PC-9 (cell line): ENCODE results near the gene TAS1R1. TPM values are rescaled to one million over a fixed set of nuclear protein-coding genes. Genes with fewer than 3 reads are reported as not detected.

Experiments
- BruUV-seq: library from RNA; stranded (reverse); fragments of 400-500 nt; replicated peaks from 2 replicates; lab custom pipeline; 2021; lab: Mats Ljungman, UMichigan
- CTCF ChIA-PET: fragments of 300-600 bp; sonication (Branson Sonifier 250); formaldehyde crosslinking; loops from one replicate; lab custom pipeline; 2022; ENCODE audit warnings: antibody characterized with exemption; lab: Charles Lee
- POLR2A ChIA-PET: fragments of 300-600 bp; sonication (Branson Sonifier 250); formaldehyde crosslinking; loops from one replicate; lab custom pipeline; 2022; ENCODE audit warnings: antibody characterized with exemption; ENCODE audit not compliant: unreplicated experiment; lab: Charles Lee
- DNase-seq, 2 experiments: peaks; one replicate each; pipeline versions ENCODE4 v3.0.0 to v3.0.0-alpha.2; 2015 to 2022; ENCODE audit warnings: mixed read lengths in 1 of 2
- H2AFZ ChIP-seq: fragments of 200-600 bp; sonication (generic); 2 replicates; pipeline ENCODE4 v1.8.1; 2017; ENCODE audit warnings: antibody characterized with exemption
- H3F3A ChIP-seq: fragments of 200-600 bp; sonication (generic); 2 replicates; pipeline ENCODE4 v1.8.1; 2017; ENCODE audit warnings: antibody characterized with exemption, mild to moderate bottlenecking, low read depth; ENCODE audit not compliant: insufficient read depth
- H3K27ac ChIP-seq: fragments of 200-600 bp; sonication (generic); 2 replicates; pipeline ENCODE4 v1.6.1; 2016; ENCODE audit warnings: mixed run types
- H3K27me3 ChIP-seq: fragments of 200-600 bp; sonication (generic); 2 replicates; pipeline ENCODE4 v1.6.1; 2016; ENCODE audit warnings: low read depth, mixed run types; ENCODE audit not compliant: insufficient read depth
- H3K36me3 ChIP-seq: fragments of 200-600 bp; sonication (generic); 2 replicates; pipeline ENCODE4 v1.6.1; 2016; ENCODE audit warnings: low read depth, mixed run types
- H3K4me1 ChIP-seq: fragments of 200-600 bp; sonication (generic); replicated peaks from 2 replicates; pipeline ENCODE4 v1.6.1; 2016; ENCODE audit warnings: mixed run types; ENCODE audit not compliant: insufficient read depth
- H3K4me2 ChIP-seq: fragments of 200-600 bp; sonication (generic); 2 replicates; pipeline ENCODE4 v1.6.1; 2017; ENCODE audit warnings: mixed run types
- H3K4me3 ChIP-seq: fragments of 200-600 bp; sonication (generic); 2 replicates; pipeline ENCODE4 v1.6.1; 2016; ENCODE audit warnings: mixed run types
- H3K79me2 ChIP-seq: fragments of 200-600 bp; sonication (generic); 2 replicates; pipeline ENCODE4 v1.6.1; 2017; ENCODE audit warnings: low read depth, mixed run types
- H3K9me2 ChIP-seq: fragments of 200-600 bp; sonication (generic); 2 replicates; pipeline ENCODE4 v1.8.1; 2017; ENCODE audit warnings: mild to moderate bottlenecking; ENCODE audit not compliant: insufficient read depth
- H3K9me3 ChIP-seq: fragments of 200-600 bp; sonication (generic); 2 replicates; pipeline ENCODE4 v1.8.1; 2016; ENCODE audit warnings: low read depth; ENCODE audit not compliant: insufficient read depth
- H4K20me1 ChIP-seq: fragments of 200-600 bp; sonication (generic); 2 replicates; pipeline ENCODE4 v1.8.1; 2017; ENCODE audit not compliant: insufficient read depth
- CTCF ChIP-seq: fragments of 200-600 bp; sonication (generic); conservative IDR thresholded peaks from 2 replicates; pipeline ENCODE4 v1.6.1; 2017; ENCODE audit warnings: mixed run types, antibody characterized with exemption, mild to moderate bottlenecking, moderate library complexity
- EZH2 ChIP-seq: fragments of 200-600 bp; sonication (generic); IDR thresholded peaks from 2 replicates; pipeline ENCODE4 v1.8.0; 2017; ENCODE audit warnings: antibody characterized with exemption, low read depth
- intact Hi-C: fragments of 100-400 bp; cut with micrococcal nuclease; formaldehyde crosslinking; loops from one replicate; pipeline ENCODE4 v1.10.0; 2022; ENCODE audit not compliant: unreplicated experiment
- total RNA-seq: library from RNA; stranded (reverse); gene quantifications from 2 replicates; pipeline ENCODE4 v1.2.3, GENCODE V29; 2021

Gene TAS1R1
- total RNA-seq, 1 experiment from 2014 or later, result not detected

GRCh38 chr1:6544831-6545230 is 10.3 kb upstream of the TAS1R1 start:
- no peaks in the 10 kb centered on the region for H3F3A ChIP-seq
- H3K4me2 ChIP-seq, result no peak overlapping the region
- H3K27ac ChIP-seq, result no peak overlapping the region
- H3K4me3 ChIP-seq, result no peak overlapping the region
- H3K9me3 ChIP-seq, result no peaks in the 10 kb centered on the region
- intact Hi-C loops, result no loop called here
- no peaks in the 10 kb centered on the region; the same call in 1 of the 2 replicates for H4K20me1 ChIP-seq
- no peaks in the 10 kb centered on the region for H3K79me2 ChIP-seq
- no peaks in the 10 kb centered on the region for H3K27me3 ChIP-seq
- POLR2A ChIA-PET, result no interaction called here
- CTCF ChIA-PET, result no interaction called here
- BruUV-seq, result no TSS peak
- DNase-seq, result no peak
- H3K36me3 ChIP-seq, result no peaks in the 10 kb centered on the region
- no peak overlapping the region for H2AFZ ChIP-seq
- no peaks in the 10 kb centered on the region for H3K9me2 ChIP-seq
- no peaks in the 10 kb centered on the region for H3K4me1 ChIP-seq
- TF ChIP-seq EZH2 (no peak), CTCF (no peak)

- Histone ChIP-seq H2AFZ (no peak overlapping the region), H3K79me2 (no peaks in the 10 kb centered on the region), H4K20me1 (no peaks in the 10 kb centered on the region; the same call in 1 of the 2 replicates), H3K27ac (no peak overlapping the region), H3K9me2 (no peaks in the 10 kb centered on the region), H3F3A (no peaks in the 10 kb centered on the region), H3K4me3 (no peak overlapping the region), H3K4me1 (no peaks in the 10 kb centered on the region), H3K4me2 (no peak overlapping the region), H3K27me3 (no peaks in the 10 kb centered on the region), H3K36me3 (no peaks in the 10 kb centered on the region), H3K9me3 (no peaks in the 10 kb centered on the region)
- intact Hi-C loops, result no loop called here
- TF ChIP-seq CTCF (no peak), EZH2 (no peak)
- no peak for DNase-seq
- no TSS peak for BruUV-seq
- ChIA-PET POLR2A (no interaction called here), CTCF (no interaction called here)
Observed at GRCh38 chr1:6545276-6546112, 9.6 kb upstream of the TAS1R1 start.

GRCh38 chr1:6546326-6546725 is 8.8 kb upstream of the TAS1R1 start:
- Histone ChIP-seq H3K9me2 (no peaks in the 10 kb centered on the region), H3K27ac (no peak overlapping the region), H3K79me2 (no peaks in the 10 kb centered on the region), H3K4me1 (no peaks in the 10 kb centered on the region), H3K9me3 (no peaks in the 10 kb centered on the region), H3K4me2 (no peak overlapping the region), H3K4me3 (no peak overlapping the region), H3K27me3 (no peaks in the 10 kb centered on the region), H3K36me3 (no peaks in the 10 kb centered on the region), H3F3A (no peaks in the 10 kb centered on the region), H2AFZ (no peak overlapping the region), H4K20me1 (peaks cover 3% of the 10 kb centered on the region; the same call in 1 of the 2 replicates)
- POLR2A ChIA-PET, result no interaction called here
- BruUV-seq, result no TSS peak
- TF ChIP-seq CTCF (no peak), EZH2 (no peak)
- DNase-seq, result no peak
- CTCF ChIA-PET, result no interaction called here
- intact Hi-C loops, result no loop called here
